ENCODE data around the gene SUCLG2.

- TF ChIP-seq CTCF (IDR thresholded peaks at IDR 0.05) (no peak), POLR2A (IDR thresholded peaks at IDR 0.05; ENCODE audit: low read depth) (no peak), POLR2AphosphoS5 (IDR thresholded peaks at IDR 0.05) (no peak), EP300 (IDR thresholded peaks at IDR 0.05) (no peak)
These were observed 216.6 kb downstream of the SUCLG2 start for GRCh38 chr3:67437789-67438188.
